Adrenal gland (tissue), 12 donors: ENCODE measurements around the gene ADAM15. TPM values are rescaled to one million over a fixed set of nuclear protein-coding genes. Genes with fewer than 3 reads are reported as not detected.
A peak's percentile ranks its signal among the peaks of the same experiment; 100 is the strongest.

Source experiments
- DNase-seq, 7 donors: peaks; one replicate each; pipeline ENCODE4 v3.0.0-alpha.2; 2019 to 2020
- H3K27ac ChIP-seq, 5 donors: fragments of 200-600 bp; sonication (generic) in 4 of 5; 1 replicate in 3 of 5; 2 replicates in 2 of 5; pipeline versions ENCODE4 v1.5.1 to v1.8.0; 2016 to 2020; ENCODE audit warnings: mild to moderate bottlenecking in 1 of 5
- H3K27me3 ChIP-seq: fragments of 200-600 bp; 2 replicates; pipeline ENCODE4 v1.8.0; 2021
- H3K36me3 ChIP-seq, 2 donors: fragments of 200-600 bp; replicated peaks in 1 of 2; 1 replicate in 1 of 2; 2 replicates in 1 of 2; pipeline versions ENCODE4 v1.5.1 to v1.8.0; 2018 to 2022
- H3K4me1 ChIP-seq, 2 donors: fragments of 200-600 bp; replicated peaks in 1 of 2; 1 replicate in 1 of 2; 2 replicates in 1 of 2; pipeline versions ENCODE4 v1.5.1 to v1.8.0; 2018 to 2021
- H3K4me3 ChIP-seq, 4 donors: fragments of 200-600 bp; sonication (generic) in 3 of 4; one replicate each; pipeline ENCODE4 v1.5.1; 2016 to 2018
- H3K9me3 ChIP-seq, 3 donors: fragments of 200-600 bp; sonication (generic) in 1 of 3; replicated peaks in 1 of 3; 1 replicate in 2 of 3; 2 replicates in 1 of 3; pipeline versions ENCODE4 v1.5.1 to v1.8.0; 2016 to 2021
- CTCF ChIP-seq, 6 experiments: fragments of 450-650 bp in 4 of 6; fragments of 200-600 bp in 2 of 6; sonication (generic) in 1 of 6; IDR thresholded peaks; 1 replicate in 5 of 6; 2 replicates in 1 of 6; pipeline versions ENCODE4 v1.5.1 to v1.8.0; 2016 to 2021; ENCODE audit warnings: antibody characterized with exemption in 6 of 6, mild to moderate bottlenecking in 2 of 6, moderate library complexity in 1 of 6
- POLR2A ChIP-seq, 2 donors: fragments of 450-650 bp; IDR thresholded peaks; one replicate each; pipeline ENCODE4 v1.6.1; 2017; ENCODE audit warnings: antibody characterized with exemption in 2 of 2, mild to moderate bottlenecking in 2 of 2, moderate library complexity in 1 of 2
- WGBS, 4 donors: extraction: QIAGEN DNeasy Blood & Tissue Kit in 2 of 4; methylation state at CpG; one replicate each; pipeline versions ENCODE4 v1.1.5 to v1.1.7; 2013 to 2017; 5-methylcytosine and 5-hydroxymethylcytosine counted together
- intact Hi-C, 2 donors: fragments of 100-400 bp; cut with DNase I; formaldehyde crosslinking; loops; one replicate each; pipeline versions ENCODE4 v1.14.1 to v1.15.0; 2022 to 2023
- polyA plus RNA-seq, 3 donors: library from polyadenylated mRNA; stranded (reverse); fragments of 200-250 nt in 2 of 3; fragments of 350-450 nt in 1 of 3; fragmentation: Illumina TruSeq in 1 of 3; extraction: RNeasy Lipid Tissue Mini Kit (QIAGEN cat#74804) in 1 of 3; gene quantifications; one replicate each; pipeline ENCODE4 v1.2.3, GENCODE V29; 2013 to 2014
- total RNA-seq, 9 donors: library from RNA; depleted of rRNA in 4 of 9; stranded (reverse); fragments of >200 nt in 4 of 9; fragments of 120-200 nt in 1 of 9; fragmentation: NEBNext Ultra II Directional in 1 of 9; extraction: Animal tissue kit (Norgen Biotek cat#: 25700) in 1 of 9; gene quantifications; one replicate each; pipeline versions ENCODE4 v1.1.0 to v1.2.4, GENCODE V29; 2013 to 2023
- donor health status: healthy with polysubstance abuse.
- donor health status: Bipolar disorder and iron deficiency.
- donor health status: DM: yes; HTN: yes; CAD: no.
- donor health status: DM: no; HTN: no; CAD: no.
- donor health status: DM: no; HTN: no; CAD: no.
- donor health status: DM: yes; HTN: yes; CAD: no.

Gene ADAM15
- total and polyA plus RNA-seq, 12 donors, result 11.6 to 269 (median 59.3) TPM

DNA sequence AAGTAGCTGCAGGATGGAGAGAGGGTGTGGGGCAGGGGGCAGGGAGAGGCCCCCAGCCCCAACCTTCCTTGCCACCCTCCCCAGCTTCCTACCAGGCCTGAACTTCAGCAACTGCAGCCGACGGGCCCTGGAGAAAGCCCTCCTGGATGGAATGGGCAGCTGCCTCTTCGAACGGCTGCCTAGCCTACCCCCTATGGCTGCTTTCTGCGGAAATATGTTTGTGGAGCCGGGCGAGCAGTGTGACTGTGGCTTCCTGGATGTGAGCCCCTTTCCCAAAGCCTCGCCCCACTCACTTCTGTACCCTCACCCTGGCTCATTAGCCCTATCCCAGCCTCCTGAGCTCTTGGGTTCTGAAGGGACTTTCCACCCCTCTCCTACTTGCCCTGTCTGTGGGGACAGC lies 6.0 kb downstream of the ADAM15 start:
- intact Hi-C loops, result no loop called here
- 92 to 97% (median 94%) methylated on average over 3 to 8 of the region's 8 CpGs for whole genome bisulfite sequencing, 4 donors

GRCh38 chr1:155057788-155058211 lies 6.7 kb downstream of the ADAM15 start:
- WGBS, 4 donors, result 92 to 94% (median 93%) methylated on average over 5 to 13 of the region's 13 CpGs; no CpG with 5 or more reads in 1 of the 4 donors
- intact Hi-C loops, result no loop called here
- H3K36me3 ChIP-seq, result peaks cover 0 to 46% of the 10 kb centered on the region in 2 donors

More for the DNA sequence above, 6.0 kb downstream of the ADAM15 start:
- Histone ChIP-seq H3K4me3 (no peak overlapping the region), H3K36me3 (peaks cover 0 to 46% of the 10 kb centered on the region in 2 donors), H3K27ac (no peak overlapping the region), H3K9me3 (no peaks in the 10 kb centered on the region), H3K4me1 (peaks cover 0 to 12% of the 10 kb centered on the region in 2 donors), H3K27me3 (no peaks in the 10 kb centered on the region)
- TF ChIP-seq CTCF (IDR thresholded peaks at IDR 0.05), result no peak
- TF ChIP-seq POLR2A (IDR thresholded peaks at IDR 0.05), result no peak
- no peak for DNase-seq

GRCh38 chr1:155060736-155061135 lies 9.6 kb downstream of the ADAM15 start:
- H3K4me3 ChIP-seq, result no peak overlapping the region
- intact Hi-C loops, result loop anchor here in 1 of 2 donors (5.0 kb wide), 1 partner anchor 153 kb away; no protein-coding TSS in a partner anchor
- H3K27me3 ChIP-seq, result no peaks in the 10 kb centered on the region
- no peak overlapping the region for H3K27ac ChIP-seq
- peak in 1 of 7 donors; percentile 20 for DNase-seq
- 74 to 90% (median 84%) methylated on average over 5 to 8 of the region's 8 CpGs for WGBS, 4 donors
- TF ChIP-seq CTCF (IDR thresholded peaks at IDR 0.05) (no peak), POLR2A (IDR thresholded peaks at IDR 0.05) (no peak)
- no peaks in the 10 kb centered on the region for H3K9me3 ChIP-seq
- H3K4me1 ChIP-seq, result peaks cover 11 to 36% of the 10 kb centered on the region in 2 donors
- peaks cover 0 to 30% of the 10 kb centered on the region in 2 donors for H3K36me3 ChIP-seq

More at GRCh38 chr1:155057788-155058211, 6.7 kb downstream of the ADAM15 start:
- DNase-seq, result no peak
- H3K27ac ChIP-seq, result no peak overlapping the region
- H3K27me3 ChIP-seq, result no peaks in the 10 kb centered on the region
- no peak overlapping the region for H3K4me3 ChIP-seq
- peaks cover 5 to 14% of the 10 kb centered on the region in 2 donors for H3K4me1 ChIP-seq
- TF ChIP-seq CTCF (IDR thresholded peaks at IDR 0.05), result no peak
- no peak for TF ChIP-seq POLR2A (IDR thresholded peaks at IDR 0.05)
- no peaks in the 10 kb centered on the region for H3K9me3 ChIP-seq

GRCh38 chr1:155061381-155062150 lies 10.4 kb downstream of the ADAM15 start:
- Histone ChIP-seq H3K4me3 (no peak overlapping the region), H3K27ac (no peak overlapping the region), H3K4me1 (peaks cover 11 to 36% of the 10 kb centered on the region in 2 donors), H3K9me3 (no peaks in the 10 kb centered on the region), H3K27me3 (no peaks in the 10 kb centered on the region), H3K36me3 (peaks cover 0 to 23% of the 10 kb centered on the region in 2 donors)
- DNase-seq, result peak; percentile 90 to 96 (median 92)
- 17 to 29% (median 23%) methylated on average over 16 to 21 of the region's 21 CpGs for WGBS, 4 donors
- TF ChIP-seq CTCF (IDR thresholded peaks at IDR 0.05), result peak; percentile 97 to 99 (median 98)
- no peak for TF ChIP-seq POLR2A (IDR thresholded peaks at IDR 0.05)
- intact Hi-C loops, result loop anchor here in 1 of 2 donors (2.0 to 5.0 kb wide), 2 partner anchors 23 to 154 kb away; no protein-coding TSS in a partner anchor
